ENCODE results near the gene ILK.

The ILK gene

GRCh38 chr11:6633422-6634408, 30.1 kb downstream of the ILK start:
- no peak for DNase-seq (ENCODE audit: low read depth in 1 of 2, low spot score in 1 of 2)

- no peak for DNase-seq (ENCODE audit: low read depth in 1 of 2, low spot score in 1 of 2)
These were observed 31.0 kb downstream of the ILK start for GRCh38 chr11:6634534-6634933.

- DNase-seq (ENCODE audit: low read depth in 1 of 2, low spot score in 1 of 2) = no peak
These were observed 31.7 kb downstream of the ILK start for GRCh38 chr11:6635082-6635932.

- no peak for DNase-seq (ENCODE audit: low read depth in 1 of 2, low spot score in 1 of 2)
These were observed 32.9 kb downstream of the ILK start for GRCh38 chr11:6636480-6636879.

- DNase-seq (ENCODE audit: low read depth in 1 of 2, low spot score in 1 of 2) = no peak
These were observed 34.3 kb downstream of the ILK start for GRCh38 chr11:6637871-6638270.

GRCh38 chr11:6638429-6638828, 34.9 kb downstream of the ILK start:
- no peak for DNase-seq (ENCODE audit: low read depth in 1 of 2, low spot score in 1 of 2)

GRCh38 chr11:6640036-6640984, 36.7 kb downstream of the ILK start:
- DNase-seq (ENCODE audit: low read depth in 1 of 2, low spot score in 1 of 2) = no peak

- DNase-seq (ENCODE audit: low read depth in 1 of 2, low spot score in 1 of 2) = no peak
These were observed 37.6 kb downstream of the ILK start for GRCh38 chr11:6640985-6641701.

- no peak for DNase-seq (ENCODE audit: low read depth in 1 of 2, low spot score in 1 of 2)
These were observed 39.4 kb downstream of the ILK start for GRCh38 chr11:6642957-6643356.

GRCh38 chr11:6646071-6646470, 42.5 kb downstream of the ILK start:
- no peak for DNase-seq (ENCODE audit: low read depth in 1 of 2, low spot score in 1 of 2)

- no peak for DNase-seq (ENCODE audit: low read depth in 1 of 2, low spot score in 1 of 2)
These were observed 43.0 kb downstream of the ILK start for GRCh38 chr11:6646576-6646917.

- DNase-seq (ENCODE audit: low read depth in 1 of 2, low spot score in 1 of 2) = no peak
These were observed 43.5 kb downstream of the ILK start for GRCh38 chr11:6646918-6647679.

- DNase-seq (ENCODE audit: low read depth in 1 of 2, low spot score in 1 of 2) = no peak
These were observed 44.3 kb downstream of the ILK start for GRCh38 chr11:6647836-6648235.

- DNase-seq (ENCODE audit: low read depth in 1 of 2, low spot score in 1 of 2) = no peak
These were observed 44.9 kb downstream of the ILK start for GRCh38 chr11:6648501-6648900.

- DNase-seq (ENCODE audit: low read depth in 1 of 2, low spot score in 1 of 2) = no peak
These were observed 46.5 kb downstream of the ILK start for GRCh38 chr11:6650104-6650503.

GRCh38 chr11:6650980-6651379, 47.4 kb downstream of the ILK start:
- DNase-seq (ENCODE audit: low read depth in 1 of 2, low spot score in 1 of 2) = peak in 1 of 2 donors; percentile 19

- DNase-seq (ENCODE audit: low read depth in 1 of 2, low spot score in 1 of 2) = no peak
These were observed 48.6 kb downstream of the ILK start for GRCh38 chr11:6652182-6652581.

GRCh38 chr11:6653097-6653496, 49.5 kb downstream of the ILK start:
- DNase-seq (ENCODE audit: low read depth in 1 of 2, low spot score in 1 of 2) = no peak

GRCh38 chr11:6653656-6654055, 50.1 kb downstream of the ILK start:
- DNase-seq (ENCODE audit: low read depth in 1 of 2, low spot score in 1 of 2) = no peak

Data from activated CD4-positive, alpha-beta T cell treated with anti-CD3 and anti-CD28 coated beads, Interleukin-2, amount 50 U/mL, for 24 hours (primary cell).